GM12878 (cell line): ENCODE measurements around the gene PFKFB3.

Source experiments
- ASH2L ChIP-seq: fragments of 300-600, 200-600 bp; sonication (generic); IDR thresholded peaks from 2 replicates; pipeline ENCODE4 v1.6.1; 2017; ENCODE audit warnings: low read depth, mild to moderate bottlenecking, borderline replicate concordance
- EP300 ChIP-seq, 2 experiments: fragments of 150-350 bp in 1 of 2; IDR thresholded peaks; 2 replicates each; pipeline ENCODE4 v1.6.1; 2011 to 2012; ENCODE audit warnings: low read depth in 2 of 2, low read length in 2 of 2, borderline replicate concordance in 1 of 2, improper control_type of control experiment in 1 of 2, inconsistent platforms in 1 of 2; ENCODE audit not compliant: control insufficient read depth in 1 of 2
- POLR2A ChIP-seq: IDR thresholded peaks from 2 replicates; pipeline ENCODE4 v1.6.1; 2011; ENCODE audit warnings: low read depth, mild to moderate bottlenecking, low read length
- POLR2AphosphoS5 ChIP-seq: IDR thresholded peaks from 2 replicates; pipeline ENCODE4 v1.6.1; 2011; ENCODE audit warnings: mild to moderate bottlenecking, low read length, inconsistent platforms
- TF ChIP-seq, protein P1 (sequence below): fragments of 450-650 bp; IDR thresholded peaks from 2 replicates; pipeline ENCODE4 v1.6.1; 2017; ENCODE audit warnings: mild to moderate bottlenecking, moderate library complexity

DNA sequence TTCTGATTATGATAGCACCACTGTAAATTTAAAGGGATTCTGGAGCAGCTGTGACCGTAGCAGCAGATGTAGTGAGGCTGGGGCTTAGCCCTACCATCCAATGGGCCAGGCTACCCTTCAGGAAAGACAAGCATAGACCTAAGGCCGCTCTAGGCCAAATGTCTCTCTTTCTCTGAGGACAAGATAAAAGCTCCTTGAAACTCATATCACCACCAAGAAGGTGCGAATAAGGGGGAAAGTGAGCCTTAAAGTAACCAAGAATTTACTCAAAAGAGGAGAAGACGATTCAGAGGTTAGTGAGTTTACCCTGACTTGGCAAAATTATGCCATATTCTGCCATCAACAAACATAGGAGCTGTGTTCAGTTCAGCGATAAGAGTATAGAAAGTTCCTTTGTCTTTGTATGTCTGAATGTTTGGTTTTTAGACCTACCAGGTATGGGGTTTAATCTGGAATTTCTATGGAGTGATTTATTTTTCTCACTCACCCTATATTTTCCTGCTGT, 79.8 kb downstream of the PFKFB3 start:
- no peak for TF ChIP-seq POLR2AphosphoS5
- TF ChIP-seq POLR2A: no peak
- no peak for TF ChIP-seq ASH2L
- TF ChIP-seq EP300 (IDR thresholded peaks at IDR 0.05; ENCODE audit: borderline replicate concordance in 1 of 2, control insufficient read depth in 1 of 2, low read depth in 2 of 2, low read length in 2 of 2): no peak
- TF ChIP-seq, protein P1, sequence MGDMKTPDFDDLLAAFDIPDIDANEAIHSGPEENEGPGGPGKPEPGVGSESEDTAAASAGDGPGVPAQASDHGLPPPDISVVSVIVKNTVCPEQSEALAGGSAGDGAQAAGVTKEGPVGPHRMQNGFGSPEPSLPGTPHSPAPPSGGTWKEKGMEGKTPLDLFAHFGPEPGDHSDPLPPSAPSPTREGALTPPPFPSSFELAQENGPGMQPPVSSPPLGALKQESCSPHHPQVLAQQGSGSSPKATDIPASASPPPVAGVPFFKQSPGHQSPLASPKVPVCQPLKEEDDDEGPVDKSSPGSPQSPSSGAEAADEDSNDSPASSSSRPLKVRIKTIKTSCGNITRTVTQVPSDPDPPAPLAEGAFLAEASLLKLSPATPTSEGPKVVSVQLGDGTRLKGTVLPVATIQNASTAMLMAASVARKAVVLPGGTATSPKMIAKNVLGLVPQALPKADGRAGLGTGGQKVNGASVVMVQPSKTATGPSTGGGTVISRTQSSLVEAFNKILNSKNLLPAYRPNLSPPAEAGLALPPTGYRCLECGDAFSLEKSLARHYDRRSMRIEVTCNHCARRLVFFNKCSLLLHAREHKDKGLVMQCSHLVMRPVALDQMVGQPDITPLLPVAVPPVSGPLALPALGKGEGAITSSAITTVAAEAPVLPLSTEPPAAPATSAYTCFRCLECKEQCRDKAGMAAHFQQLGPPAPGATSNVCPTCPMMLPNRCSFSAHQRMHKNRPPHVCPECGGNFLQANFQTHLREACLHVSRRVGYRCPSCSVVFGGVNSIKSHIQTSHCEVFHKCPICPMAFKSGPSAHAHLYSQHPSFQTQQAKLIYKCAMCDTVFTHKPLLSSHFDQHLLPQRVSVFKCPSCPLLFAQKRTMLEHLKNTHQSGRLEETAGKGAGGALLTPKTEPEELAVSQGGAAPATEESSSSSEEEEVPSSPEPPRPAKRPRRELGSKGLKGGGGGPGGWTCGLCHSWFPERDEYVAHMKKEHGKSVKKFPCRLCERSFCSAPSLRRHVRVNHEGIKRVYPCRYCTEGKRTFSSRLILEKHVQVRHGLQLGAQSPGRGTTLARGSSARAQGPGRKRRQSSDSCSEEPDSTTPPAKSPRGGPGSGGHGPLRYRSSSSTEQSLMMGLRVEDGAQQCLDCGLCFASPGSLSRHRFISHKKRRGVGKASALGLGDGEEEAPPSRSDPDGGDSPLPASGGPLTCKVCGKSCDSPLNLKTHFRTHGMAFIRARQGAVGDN: no peak
